DMS79 (cell line): Measurements from ENCODE around the gene CEL.
"Not testable (repeated sequence)": the region's sequence is repeated elsewhere in the genome, so short reads cannot be mapped to it uniquely, and the experiment has no call there.

Experiments used
- DNase-seq: peaks from one replicate; lab custom pipeline; 2025; lab: John Stamatoyannopoulos, UW

CEL gene

DNA sequence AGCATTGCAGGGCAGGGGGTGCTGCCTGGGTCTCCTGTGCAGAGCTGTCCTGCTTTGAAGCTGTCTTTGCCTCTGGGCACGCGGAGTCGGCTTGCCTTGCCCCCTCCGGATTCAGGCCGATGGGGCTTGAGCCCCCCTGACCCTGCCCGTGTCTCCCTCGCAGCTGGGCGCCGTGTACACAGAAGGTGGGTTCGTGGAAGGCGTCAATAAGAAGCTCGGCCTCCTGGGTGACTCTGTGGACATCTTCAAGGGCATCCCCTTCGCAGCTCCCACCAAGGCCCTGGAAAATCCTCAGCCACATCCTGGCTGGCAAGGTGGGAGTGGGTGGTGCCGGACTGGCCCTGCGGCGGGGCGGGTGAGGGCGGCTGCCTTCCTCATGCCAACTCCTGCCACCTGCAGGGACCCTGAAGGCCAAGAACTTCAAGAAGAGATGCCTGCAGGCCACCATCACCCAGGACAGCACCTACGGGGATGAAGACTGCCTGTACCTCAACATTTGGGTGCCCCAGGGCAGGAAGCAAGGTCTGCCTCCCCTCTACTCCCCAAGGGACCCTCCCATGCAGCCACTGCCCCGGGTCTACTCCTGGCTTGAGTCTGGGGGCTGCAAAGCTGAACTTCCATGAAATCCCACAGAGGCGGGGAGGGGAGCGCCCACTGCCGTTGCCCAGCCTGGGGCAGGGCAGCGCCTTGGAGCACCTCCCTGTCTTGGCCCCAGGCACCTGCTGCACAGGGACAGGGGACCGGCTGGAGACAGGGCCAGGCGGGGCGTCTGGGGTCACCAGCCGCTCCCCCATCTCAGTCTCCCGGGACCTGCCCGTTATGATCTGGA, 2.7 kb downstream of the CEL start:
- no peak for DNase-seq

DNA sequence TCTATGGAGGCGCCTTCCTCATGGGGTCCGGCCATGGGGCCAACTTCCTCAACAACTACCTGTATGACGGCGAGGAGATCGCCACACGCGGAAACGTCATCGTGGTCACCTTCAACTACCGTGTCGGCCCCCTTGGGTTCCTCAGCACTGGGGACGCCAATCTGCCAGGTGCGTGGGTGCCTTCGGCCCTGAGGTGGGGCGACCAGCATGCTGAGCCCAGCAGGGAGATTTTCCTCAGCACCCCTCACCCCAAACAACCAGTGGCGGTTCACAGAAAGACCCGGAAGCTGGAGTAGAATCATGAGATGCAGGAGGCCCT, 3.2 kb downstream of the CEL start:
- DNase-seq = no peak

DNA sequence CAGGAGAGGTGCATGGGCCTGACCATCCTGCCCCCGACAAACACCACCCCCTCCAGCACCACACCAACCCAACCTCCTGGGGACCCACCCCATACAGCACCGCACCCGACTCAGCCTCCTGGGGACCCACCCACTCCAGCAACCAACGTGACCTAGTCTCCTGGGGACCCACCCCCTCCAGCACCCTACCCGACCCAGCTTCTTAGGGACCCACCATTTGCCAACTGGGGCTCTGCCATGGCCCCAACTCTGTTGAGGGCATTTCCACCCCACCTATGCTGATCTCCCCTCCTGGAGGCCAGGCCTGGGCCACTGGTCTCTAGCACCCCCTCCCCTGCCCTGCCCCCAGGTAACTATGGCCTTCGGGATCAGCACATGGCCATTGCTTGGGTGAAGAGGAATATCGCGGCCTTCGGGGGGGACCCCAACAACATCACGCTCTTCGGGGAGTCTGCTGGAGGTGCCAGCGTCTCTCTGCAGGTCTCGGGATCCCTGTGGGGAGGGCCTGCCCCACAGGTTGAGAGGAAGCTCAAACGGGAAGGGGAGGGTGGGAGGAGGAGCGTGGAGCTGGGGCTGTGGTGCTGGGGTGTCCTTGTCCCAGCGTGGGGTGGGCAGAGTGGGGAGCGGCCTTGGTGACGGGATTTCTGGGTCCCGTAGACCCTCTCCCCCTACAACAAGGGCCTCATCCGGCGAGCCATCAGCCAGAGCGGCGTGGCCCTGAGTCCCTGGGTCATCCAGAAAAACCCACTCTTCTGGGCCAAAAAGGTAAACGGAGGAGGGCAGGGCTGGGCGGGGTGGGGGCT, 4.6 kb downstream of the CEL start:
- DNase-seq = no peak

DNA sequence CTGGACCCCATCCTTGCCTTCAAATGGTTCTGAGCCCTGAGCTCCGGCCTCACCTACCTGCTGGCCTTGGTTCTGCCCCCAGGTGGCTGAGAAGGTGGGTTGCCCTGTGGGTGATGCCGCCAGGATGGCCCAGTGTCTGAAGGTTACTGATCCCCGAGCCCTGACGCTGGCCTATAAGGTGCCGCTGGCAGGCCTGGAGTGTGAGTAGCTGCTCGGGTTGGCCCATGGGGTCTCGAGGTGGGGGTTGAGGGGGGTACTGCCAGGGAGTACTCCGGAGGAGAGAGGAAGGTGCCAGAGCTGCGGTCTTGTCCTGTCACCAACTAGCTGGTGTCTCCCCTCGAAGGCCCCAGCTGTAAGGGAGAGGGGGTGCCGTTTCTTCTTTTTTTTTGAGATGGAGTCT, 5.2 kb downstream of the CEL start:
- no peak for DNase-seq

DNA sequence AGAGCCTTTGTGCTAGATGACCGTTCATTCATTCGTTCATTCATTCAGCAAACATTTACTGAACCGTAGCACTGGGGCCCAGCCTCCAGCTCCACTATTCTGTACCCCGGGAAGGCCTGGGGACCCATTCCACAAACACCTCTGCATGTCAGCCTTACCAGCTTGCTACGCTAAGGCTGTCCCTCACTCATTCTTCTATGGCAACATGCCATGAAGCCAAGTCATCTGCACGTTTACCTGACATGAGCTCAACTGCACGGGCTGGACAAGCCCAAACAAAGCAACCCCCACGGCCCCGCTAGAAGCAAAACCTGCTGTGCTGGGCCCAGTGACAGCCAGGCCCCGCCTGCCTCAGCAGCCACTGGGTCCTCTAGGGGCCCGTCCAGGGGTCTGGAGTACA, 6.0 kb downstream of the CEL start:
- DNase-seq = no peak

DNA sequence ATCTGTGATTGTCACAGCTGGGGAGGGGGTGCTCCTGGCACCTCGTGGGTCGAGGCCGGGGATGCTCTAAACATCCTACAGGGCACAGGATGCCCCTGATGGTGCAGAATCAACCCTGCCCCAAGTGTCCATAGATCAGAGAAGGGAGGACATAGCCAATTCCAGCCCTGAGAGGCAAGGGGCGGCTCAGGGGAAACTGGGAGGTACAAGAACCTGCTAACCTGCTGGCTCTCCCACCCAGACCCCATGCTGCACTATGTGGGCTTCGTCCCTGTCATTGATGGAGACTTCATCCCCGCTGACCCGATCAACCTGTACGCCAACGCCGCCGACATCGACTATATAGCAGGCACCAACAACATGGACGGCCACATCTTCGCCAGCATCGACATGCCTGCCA, 6.7 kb downstream of the CEL start:
- DNase-seq = not testable (repeated sequence)

DNA sequence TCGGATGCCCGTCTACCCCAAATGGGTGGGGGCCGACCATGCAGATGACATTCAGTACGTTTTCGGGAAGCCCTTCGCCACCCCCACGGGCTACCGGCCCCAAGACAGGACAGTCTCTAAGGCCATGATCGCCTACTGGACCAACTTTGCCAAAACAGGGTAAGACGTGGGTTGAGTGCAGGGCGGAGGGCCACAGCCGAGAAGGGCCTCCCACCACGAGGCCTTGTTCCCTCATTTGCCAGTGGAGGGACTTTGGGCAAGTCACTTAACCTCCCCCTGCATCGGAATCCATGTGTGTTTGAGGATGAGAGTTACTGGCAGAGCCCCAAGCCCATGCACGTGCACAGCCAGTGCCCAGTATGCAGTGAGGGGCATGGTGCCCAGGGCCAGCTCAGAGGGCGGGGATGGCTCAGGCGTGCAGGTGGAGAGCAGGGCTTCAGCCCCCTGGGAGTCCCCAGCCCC, 8.8 kb downstream of the CEL start:
- not testable (repeated sequence) for DNase-seq

DNA sequence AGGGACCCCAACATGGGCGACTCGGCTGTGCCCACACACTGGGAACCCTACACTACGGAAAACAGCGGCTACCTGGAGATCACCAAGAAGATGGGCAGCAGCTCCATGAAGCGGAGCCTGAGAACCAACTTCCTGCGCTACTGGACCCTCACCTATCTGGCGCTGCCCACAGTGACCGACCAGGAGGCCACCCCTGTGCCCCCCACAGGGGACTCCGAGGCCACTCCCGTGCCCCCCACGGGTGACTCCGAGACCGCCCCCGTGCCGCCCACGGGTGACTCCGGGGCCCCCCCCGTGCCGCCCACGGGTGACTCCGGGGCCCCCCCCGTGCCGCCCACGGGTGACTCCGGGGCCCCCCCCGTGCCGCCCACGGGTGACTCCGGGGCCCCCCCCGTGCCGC, 9.2 kb downstream of the CEL start:
- DNase-seq = not testable (repeated sequence)

DNA sequence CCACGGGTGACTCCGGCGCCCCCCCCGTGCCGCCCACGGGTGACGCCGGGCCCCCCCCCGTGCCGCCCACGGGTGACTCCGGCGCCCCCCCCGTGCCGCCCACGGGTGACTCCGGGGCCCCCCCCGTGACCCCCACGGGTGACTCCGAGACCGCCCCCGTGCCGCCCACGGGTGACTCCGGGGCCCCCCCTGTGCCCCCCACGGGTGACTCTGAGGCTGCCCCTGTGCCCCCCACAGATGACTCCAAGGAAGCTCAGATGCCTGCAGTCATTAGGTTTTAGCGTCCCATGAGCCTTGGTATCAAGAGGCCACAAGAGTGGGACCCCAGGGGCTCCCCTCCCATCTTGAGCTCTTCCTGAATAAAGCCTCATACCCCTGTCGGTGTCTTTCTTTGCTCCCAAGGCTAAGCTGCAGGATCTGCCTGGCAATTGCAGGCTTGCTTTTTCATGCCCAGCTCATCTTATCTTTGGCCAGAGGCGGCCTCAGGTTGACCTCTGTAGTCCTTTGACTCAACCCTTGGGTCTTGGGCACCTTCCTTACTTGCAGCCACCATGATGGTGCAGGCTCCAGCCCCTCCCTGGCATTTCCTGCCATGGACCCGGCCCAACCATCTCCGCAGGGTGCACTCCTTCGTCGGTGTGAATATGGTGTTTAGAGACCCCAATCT, 9.8 kb downstream of the CEL start:
- DNase-seq = no peak

DNA sequence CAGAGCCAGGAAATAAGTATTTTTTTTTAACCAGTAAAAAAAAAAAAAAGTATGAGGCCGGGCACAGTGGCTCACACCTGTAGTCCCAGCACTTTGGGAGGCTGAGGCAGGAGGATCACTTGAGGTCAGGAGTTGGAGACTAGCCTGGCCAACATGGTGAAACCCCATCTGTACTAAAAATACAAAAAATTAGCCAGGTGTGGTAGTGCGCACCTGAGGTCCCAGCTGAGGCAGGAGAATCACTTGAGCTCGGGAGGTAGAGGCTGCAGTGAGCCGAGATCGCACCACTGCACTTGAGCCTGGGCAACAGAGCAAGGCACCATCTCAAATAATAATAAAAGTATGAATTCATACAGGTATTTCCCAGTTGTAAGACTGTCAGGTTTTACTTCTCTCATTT, 10.4 kb downstream of the CEL start:
- DNase-seq = not testable (repeated sequence)

DNA sequence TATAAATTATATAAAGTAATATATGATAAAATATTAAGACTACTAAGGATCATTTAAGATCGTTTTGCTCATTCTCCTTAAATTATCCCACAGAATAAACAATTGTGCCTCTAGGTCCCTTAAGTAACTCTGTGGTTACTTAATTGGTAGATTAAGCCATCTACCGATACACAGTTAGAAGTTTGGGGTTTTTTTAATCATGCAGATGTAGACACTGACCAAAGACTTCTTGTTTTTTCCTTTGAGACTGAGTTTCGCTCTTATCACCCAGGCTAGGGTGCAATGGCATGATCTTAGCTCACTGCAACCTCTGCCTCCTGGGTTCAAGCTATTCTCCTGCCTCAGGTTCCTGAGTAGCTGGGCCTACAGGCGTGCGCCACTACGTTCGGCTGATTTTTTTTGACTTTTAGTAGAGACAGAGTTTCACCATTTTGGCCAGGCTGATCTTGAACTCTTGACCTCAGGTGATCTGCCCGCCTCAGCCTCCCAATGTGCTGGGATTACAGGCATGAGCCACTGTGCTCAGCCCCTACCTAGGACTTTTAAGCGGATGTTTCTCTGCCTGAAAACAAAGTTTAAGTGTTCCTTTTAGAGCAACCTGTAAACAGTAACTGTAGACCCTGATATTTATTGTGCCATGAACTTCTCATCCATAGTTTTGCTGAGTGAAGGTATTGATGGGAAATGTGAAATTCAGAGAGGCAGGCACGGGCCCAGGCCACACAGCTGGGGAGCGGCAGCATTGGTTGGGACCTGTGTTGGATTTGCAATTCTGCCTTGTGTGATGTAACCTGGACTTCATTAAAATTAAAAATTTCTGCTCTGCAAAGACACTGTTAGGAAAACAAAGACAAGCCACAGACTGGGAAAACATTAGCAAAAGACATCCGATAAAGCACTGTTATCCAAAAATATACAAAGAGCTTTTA, 11.6 kb downstream of the CEL start:
- DNase-seq = no peak

DNA sequence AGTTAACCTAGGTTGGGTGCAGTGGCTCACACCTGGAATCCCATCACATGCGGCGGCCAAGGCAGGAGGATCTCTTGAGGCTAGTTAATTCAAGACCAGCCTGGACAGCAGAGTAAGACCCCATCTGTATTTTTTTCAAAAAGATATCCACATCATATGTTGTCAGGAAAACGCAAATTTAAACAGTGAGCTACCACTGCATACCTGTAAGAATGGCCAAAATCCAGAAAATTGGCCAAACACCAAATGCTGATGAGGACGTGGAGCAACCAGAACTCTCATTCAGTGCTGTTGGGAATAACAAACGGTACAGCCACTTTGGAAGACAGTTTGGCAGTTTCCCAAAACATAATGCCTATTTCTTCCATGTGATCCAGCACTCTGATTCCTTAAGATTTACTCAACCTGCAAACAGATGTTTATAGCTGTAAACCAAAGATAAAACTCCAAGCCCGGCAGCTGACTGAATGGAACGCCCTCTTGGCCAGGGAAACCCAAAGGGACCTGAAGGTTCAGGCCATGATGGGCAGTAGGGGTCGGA, 12.4 kb downstream of the CEL start:
- DNase-seq = no peak

DNA sequence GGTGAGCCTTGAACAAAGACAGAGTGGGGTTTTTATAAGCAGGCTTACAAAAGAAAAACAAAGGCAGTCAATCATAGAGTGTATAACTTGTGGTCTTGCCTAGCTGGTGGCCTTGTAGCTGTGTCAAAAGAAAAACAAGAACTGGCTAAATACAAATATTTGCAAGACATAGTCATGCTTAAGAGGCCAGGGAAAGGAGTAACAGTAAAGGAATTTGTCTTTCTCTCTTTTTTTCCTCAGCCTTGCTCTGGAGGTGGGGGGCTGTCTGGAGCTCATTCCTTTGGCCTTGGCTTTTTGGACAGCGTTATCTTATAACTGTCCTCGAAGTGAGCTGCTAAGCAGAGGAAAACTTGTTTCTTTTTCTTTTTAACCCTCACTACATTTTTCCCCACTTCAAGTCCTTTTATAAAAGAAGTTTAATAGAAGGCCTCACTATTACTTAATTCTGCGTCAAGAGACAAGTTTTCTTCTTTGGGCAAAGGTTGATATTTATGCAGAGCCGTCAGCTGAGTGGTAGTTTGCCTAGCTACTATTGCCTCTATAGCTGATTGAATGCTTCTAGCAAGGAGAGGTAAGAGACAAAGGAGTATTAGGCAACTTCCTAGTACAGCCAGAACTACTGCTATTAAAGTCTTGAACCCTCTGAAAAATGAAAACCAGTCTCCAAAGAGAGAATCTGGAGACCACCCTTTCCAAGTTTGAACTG, 14.3 kb downstream of the CEL start:
- no peak for DNase-seq

DNA sequence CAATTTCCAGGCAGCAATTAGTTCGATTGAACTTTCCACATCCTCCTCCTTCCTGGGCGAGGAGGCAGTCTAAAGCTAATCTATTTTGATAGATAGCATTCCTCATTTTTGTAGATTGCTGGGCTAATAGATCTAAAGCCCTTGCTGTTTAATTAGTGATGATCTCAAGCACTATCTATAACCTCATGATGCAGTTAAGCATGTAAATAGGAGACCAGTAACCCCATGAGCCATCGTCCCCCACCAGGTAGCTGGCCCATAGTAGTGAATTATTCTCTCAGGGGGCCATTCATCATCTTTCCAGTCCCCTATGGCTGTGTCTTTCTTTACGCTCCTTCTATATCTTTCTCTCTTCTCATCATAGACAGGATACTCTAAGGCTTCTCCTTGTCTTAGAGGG, 14.9 kb downstream of the CEL start:
- DNase-seq = no peak

DNA sequence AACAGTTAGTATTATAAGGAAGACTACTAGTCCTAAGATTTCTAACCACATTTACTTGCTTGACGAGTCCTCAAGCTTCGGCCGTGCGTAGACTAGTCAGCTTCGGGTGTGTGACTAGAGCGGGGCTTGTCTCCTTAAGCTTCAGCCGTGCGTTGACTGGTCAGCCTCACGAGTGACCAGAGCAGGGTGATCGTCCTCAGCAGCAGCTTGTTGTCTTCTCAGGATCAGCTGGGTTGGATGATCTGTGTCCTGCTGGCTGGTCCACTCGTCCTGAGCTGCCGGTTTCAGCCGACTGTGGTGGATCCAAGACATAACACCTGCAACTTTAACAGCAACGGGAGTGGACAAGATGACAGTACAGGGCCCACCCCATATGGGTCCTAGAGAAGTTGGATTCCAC, 16.7 kb downstream of the CEL start:
- no peak for DNase-seq

DNA sequence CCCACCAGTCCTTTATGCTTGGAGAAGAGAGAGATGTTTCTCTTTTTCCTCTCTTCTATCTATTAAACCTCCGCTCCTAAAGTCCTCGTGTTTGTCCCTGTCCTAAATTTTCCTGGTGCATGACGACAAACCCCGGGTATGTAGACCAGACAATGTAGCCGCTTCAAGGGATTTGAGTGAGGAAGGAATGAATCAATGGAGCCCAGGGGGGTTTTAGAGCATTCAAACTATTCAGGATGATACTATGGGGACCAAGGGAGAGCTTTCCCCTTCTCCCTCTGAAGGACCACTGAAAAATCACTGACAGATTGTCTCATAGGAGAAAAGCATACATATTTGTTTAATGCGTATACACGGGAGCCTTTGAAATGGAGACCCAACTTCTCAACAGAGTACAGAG, 18.4 kb downstream of the CEL start:
- no peak for DNase-seq

DNA sequence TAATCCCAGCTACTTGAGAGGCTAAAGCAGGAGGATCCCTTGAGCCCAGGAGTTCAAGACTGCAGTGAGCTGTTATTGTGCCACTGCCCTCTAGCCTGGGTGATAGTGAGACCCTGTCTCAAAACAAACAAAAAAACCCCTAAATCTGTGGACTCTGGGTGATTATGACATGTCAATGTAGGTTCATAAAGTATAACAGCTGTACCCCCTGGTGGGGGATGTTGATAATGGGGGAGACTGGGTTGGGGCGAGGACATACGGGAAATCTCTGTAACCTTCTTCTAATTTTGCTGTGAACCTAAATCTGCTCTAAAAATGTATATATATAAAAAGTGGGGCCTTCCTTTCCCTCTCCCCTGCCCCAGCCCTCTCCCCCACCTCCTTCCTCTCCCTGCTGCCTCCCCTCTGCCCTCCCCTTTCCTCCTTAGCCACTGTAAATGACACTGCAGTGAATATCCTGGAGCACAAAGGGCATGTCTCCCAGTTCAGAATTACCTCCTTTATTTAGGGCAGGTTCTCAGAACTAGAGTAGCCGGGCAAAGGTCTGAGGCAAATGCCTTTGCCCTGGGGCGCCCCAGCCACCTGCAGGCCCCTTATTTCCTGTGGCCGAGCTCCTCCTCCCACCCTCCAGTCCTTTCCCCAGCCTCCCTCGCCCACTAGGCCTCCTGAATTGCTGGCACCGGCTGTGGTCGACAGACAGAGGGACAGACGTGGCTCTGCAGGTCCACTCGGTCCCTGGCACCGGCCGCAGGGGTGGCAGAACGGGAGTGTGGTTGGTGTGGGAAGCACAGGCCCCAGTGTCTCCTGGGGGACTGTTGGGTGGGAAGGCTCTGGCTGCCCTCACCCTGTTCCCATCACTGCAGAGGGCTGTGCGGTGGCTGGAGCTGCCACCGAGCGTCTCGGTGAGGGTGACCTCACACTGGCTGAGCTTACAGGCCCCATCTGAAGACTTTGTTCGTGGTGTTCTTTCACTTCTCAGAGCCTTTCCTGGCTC, 19.3 kb downstream of the CEL start:
- DNase-seq = not testable (repeated sequence)

DNA sequence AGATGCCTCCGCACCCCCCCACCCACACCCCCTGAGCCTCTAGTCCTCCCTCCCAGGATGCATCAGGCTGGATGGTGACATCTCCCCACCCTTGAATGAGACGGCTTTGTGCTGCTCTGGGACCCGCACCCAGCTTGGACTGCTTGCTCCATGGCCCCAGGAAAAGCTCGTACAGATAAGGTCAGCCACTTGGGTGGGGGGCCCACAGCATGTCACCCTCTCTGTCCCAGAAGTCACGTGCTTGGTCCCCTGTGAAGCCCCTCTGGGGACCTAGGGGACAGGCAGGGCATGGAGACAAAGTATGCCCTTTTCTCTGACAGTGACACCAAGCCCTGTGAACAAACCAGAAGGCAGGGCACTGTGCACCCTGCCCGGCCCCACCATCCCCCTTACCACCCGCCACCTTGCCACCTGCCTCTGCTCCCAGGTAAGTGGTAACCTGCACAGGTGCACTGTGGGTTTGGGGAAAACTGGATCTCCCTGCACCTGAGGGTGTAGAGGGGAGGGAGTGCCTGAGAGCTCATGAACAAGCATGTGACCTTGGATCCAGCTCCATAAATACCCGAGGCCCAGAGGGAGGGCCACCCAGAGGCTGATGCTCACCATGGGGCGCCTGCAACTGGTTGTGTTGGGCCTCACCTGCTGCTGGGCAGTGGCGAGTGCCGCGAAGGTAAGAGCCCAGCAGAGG, 20.3 kb downstream of the CEL start:
- not testable (repeated sequence) for DNase-seq

DNA sequence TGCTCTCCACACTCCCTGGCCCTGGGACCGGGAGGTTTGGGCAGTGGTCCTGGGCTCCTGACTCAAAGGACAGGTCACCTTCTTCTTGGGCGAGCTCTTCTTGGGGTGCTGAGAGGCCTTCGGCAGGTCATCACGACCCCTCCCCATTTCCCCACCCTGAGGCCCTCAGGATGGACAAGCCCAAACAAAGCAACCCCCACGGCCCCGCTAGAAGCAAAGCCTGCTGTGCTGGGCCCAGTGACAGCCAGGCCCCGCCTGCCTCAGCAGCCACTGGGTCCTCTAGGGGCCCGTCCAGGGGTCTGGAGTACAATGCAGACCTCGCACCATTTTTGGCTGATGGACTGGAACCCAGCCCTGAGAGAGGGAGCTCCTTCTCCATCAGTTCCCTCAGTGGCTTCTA, 21.9 kb downstream of the CEL start:
- DNase-seq = not testable (repeated sequence)
